Measurements from ENCODE around the gene PLXNA2.

DNA sequence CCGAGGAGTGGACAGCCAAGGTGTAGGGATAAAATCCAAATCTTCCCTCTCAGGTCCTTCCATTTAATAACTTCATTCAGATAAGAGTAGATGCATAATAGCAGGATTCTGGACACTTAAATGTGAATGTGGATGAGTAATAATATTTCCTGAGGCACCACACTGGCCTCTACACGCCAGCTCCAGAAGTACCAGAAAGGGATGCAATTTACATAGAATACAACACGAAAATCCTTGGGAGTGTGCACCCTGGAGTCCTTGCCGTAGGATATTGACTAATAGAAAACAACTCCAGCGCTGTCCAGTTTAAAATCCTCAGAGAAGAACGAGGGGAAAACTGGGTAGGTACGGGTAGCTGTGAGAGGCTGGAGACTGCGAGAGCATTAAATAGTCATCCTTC is 6.9 kb downstream of the PLXNA2 start:
- TF ChIP-seq, protein P1, sequence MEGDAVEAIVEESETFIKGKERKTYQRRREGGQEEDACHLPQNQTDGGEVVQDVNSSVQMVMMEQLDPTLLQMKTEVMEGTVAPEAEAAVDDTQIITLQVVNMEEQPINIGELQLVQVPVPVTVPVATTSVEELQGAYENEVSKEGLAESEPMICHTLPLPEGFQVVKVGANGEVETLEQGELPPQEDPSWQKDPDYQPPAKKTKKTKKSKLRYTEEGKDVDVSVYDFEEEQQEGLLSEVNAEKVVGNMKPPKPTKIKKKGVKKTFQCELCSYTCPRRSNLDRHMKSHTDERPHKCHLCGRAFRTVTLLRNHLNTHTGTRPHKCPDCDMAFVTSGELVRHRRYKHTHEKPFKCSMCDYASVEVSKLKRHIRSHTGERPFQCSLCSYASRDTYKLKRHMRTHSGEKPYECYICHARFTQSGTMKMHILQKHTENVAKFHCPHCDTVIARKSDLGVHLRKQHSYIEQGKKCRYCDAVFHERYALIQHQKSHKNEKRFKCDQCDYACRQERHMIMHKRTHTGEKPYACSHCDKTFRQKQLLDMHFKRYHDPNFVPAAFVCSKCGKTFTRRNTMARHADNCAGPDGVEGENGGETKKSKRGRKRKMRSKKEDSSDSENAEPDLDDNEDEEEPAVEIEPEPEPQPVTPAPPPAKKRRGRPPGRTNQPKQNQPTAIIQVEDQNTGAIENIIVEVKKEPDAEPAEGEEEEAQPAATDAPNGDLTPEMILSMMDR (IDR thresholded peaks at IDR 0.05; ENCODE audit: extremely low read depth in 1 of 2, insufficient read depth in 1 of 2, low read depth in 1 of 2, low read length in 2 of 2): no peak
- no peak for TF ChIP-seq POLR2A (IDR thresholded peaks at IDR 0.05; ENCODE audit: low read depth, low read length)
- no peak for TF ChIP-seq JUN (IDR thresholded peaks at IDR 0.05; ENCODE audit: borderline replicate concordance, insufficient read depth, insufficient read length, low read depth)
- TF ChIP-seq POLR2AphosphoS5 (IDR thresholded peaks at IDR 0.05; ENCODE audit: insufficient read depth, low read depth, low read length): no peak
- no peak for TF ChIP-seq EZH2 (IDR thresholded peaks at IDR 0.05; ENCODE audit: borderline replicate concordance, low read depth, low read length, severe bottlenecking)
- no peak for TF ChIP-seq MYC (IDR thresholded peaks at IDR 0.05; ENCODE audit: low read depth, low read length)
- TF ChIP-seq, protein P2, sequence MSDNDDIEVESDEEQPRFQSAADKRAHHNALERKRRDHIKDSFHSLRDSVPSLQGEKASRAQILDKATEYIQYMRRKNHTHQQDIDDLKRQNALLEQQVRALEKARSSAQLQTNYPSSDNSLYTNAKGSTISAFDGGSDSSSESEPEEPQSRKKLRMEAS (IDR thresholded peaks at IDR 0.05; ENCODE audit: insufficient read depth, insufficient read length): no peak
- TF ChIP-seq GATA2 (IDR thresholded peaks at IDR 0.05; ENCODE audit: insufficient read depth, insufficient read length, low read depth, low read length): no peak
- peak; percentile 38 for TF ChIP-seq FOS (IDR thresholded peaks at IDR 0.05; ENCODE audit: borderline replicate concordance, insufficient read depth, low read length)
